ENCODE results near the gene CCL25. TPM values are rescaled to one million over a fixed set of nuclear protein-coding genes. Genes with fewer than 3 reads are reported as not detected.

Gene CCL25
- total RNA-seq, 6 donors from 2014 or later = not detected

- Histone ChIP-seq H3K27me3 (no peaks in the 10 kb centered on the region), H3K9me3 (peaks cover 0 to 11% (median 10%) of the 10 kb centered on the region in 4 donors), H3K4me1 (no peaks in the 10 kb centered on the region), H3K36me3 (no peaks in the 10 kb centered on the region), H3K4me3 (no peak overlapping the region), H3K27ac (no peak overlapping the region)
- WGBS, 2 donors = 90 to 100% methylated on average over 1 of the region's 1 CpG
- no peak for DNase-seq
- ATAC-seq (ENCODE audit: low FRiP score in 2 of 2) = no peak
- TF ChIP-seq, protein P1, sequence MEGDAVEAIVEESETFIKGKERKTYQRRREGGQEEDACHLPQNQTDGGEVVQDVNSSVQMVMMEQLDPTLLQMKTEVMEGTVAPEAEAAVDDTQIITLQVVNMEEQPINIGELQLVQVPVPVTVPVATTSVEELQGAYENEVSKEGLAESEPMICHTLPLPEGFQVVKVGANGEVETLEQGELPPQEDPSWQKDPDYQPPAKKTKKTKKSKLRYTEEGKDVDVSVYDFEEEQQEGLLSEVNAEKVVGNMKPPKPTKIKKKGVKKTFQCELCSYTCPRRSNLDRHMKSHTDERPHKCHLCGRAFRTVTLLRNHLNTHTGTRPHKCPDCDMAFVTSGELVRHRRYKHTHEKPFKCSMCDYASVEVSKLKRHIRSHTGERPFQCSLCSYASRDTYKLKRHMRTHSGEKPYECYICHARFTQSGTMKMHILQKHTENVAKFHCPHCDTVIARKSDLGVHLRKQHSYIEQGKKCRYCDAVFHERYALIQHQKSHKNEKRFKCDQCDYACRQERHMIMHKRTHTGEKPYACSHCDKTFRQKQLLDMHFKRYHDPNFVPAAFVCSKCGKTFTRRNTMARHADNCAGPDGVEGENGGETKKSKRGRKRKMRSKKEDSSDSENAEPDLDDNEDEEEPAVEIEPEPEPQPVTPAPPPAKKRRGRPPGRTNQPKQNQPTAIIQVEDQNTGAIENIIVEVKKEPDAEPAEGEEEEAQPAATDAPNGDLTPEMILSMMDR (IDR thresholded peaks at IDR 0.05) = no peak
- no peak for TF ChIP-seq POLR2AphosphoS5 (IDR thresholded peaks at IDR 0.05)
- no peak for TF ChIP-seq EP300 (IDR thresholded peaks at IDR 0.05)
- no peak for TF ChIP-seq POLR2A (IDR thresholded peaks at IDR 0.05)
Measured at GRCh38 chr19:8074501-8074900, 21.9 kb downstream of the CCL25 start.

DNA sequence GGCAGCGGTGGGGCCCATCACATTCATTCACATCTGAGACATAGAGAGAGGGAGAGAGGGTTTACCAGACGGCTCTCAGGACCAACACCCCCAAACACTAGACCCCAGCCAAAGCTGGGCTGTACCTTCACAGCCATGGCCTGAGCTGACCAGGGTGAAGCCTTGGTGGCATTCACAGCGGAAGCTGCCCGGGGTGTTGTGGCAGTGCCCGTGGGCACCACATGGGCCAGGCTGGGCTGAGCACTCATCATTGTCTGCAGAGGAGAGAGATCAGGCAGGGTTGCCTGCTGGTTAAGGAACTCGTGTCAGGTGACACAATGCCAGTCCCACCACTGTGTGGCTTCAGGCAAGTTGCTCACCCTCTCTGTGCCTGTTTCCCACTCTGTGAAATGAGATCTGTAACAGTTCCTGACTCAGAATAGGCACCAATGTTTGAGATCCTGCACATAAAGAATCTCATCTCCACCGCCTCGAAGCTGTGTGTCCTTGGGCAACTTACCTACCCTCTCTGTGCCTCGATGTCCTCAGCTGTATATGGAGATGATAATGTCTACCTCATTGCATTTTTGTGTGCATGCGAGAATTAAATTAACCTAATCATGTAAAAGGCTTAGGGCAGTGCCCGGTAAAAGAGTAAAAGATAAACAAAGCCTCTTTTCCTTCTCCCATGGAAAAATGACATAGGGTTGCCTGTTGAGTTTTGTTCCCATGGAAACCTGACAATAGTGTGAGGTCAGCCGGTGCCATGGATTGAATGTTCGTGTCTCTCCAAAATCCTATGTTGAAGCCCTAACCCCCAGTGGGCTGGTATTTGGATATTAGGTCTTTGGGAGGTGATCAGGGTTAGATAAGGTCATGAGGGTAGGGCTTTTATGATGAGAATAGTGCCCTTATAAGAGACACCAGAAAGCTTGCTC, 22.9 kb downstream of the CCL25 start:
- H3K9me3 ChIP-seq = peaks cover 0 to 2% (median 1%) of the 10 kb centered on the region in 4 donors
- TF ChIP-seq POLR2A (IDR thresholded peaks at IDR 0.05) = no peak
- 77 to 81% methylated on average over 8 to 13 of the region's 13 CpGs for WGBS, 2 donors
- no peak overlapping the region for H3K4me3 ChIP-seq
- H3K4me1 ChIP-seq = no peaks in the 10 kb centered on the region
- ATAC-seq (ENCODE audit: low FRiP score in 2 of 2) (no peak), DNase-seq (no peak)
- no peaks in the 10 kb centered on the region for H3K36me3 ChIP-seq
- H3K27ac ChIP-seq = no peak overlapping the region
- no peaks in the 10 kb centered on the region for H3K27me3 ChIP-seq

- DNase-seq (no peak), ATAC-seq (ENCODE audit: low FRiP score in 2 of 2) (no peak)
- H3K27ac ChIP-seq = no peak overlapping the region
- H3K36me3 ChIP-seq = no peaks in the 10 kb centered on the region
- TF ChIP-seq POLR2A (IDR thresholded peaks at IDR 0.05) (no peak), POLR2AphosphoS5 (IDR thresholded peaks at IDR 0.05) (no peak), EP300 (IDR thresholded peaks at IDR 0.05) (no peak)
- TF ChIP-seq, protein P1 (IDR thresholded peaks at IDR 0.05) = no peak
- H3K4me1 ChIP-seq = no peaks in the 10 kb centered on the region
- no peaks in the 10 kb centered on the region for H3K9me3 ChIP-seq
- no peak overlapping the region for H3K4me3 ChIP-seq
- H3K27me3 ChIP-seq = no peaks in the 10 kb centered on the region
- 95 to 97% methylated on average over 6 of the region's 6 CpGs for WGBS, 2 donors
Measured at GRCh38 chr19:8079988-8080387, 27.4 kb downstream of the CCL25 start.

DNA sequence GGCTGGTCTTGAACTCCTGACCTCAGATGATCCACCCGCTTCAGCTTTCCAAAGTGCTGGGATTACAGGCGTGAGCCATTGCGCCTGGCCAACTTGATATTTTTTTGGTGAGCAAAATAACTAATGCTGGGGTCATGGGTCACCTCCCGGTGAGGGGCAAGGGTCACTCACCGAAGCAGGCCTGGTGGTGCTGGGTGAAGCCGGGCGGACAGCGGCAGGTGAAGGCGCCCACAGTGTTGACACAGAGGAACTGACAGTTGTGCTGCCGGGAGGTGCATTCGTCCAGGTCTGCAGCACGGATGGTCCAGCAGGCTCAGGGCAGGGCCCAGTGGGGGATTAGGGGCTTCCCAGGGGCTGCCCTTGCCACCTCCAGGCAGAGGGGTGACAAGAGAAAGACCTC, 28.3 kb downstream of the CCL25 start:
- Histone ChIP-seq H3K27ac (no peak overlapping the region), H3K4me3 (no peak overlapping the region), H3K9me3 (no peaks in the 10 kb centered on the region), H3K36me3 (no peaks in the 10 kb centered on the region), H3K27me3 (no peaks in the 10 kb centered on the region), H3K4me1 (peaks cover 0 to 5% (median 0%) of the 10 kb centered on the region in 4 donors)
- no peak for ATAC-seq (ENCODE audit: low FRiP score in 2 of 2)
- DNase-seq = no peak
- no peak for TF ChIP-seq POLR2AphosphoS5 (IDR thresholded peaks at IDR 0.05)
- no peak for TF ChIP-seq POLR2A (IDR thresholded peaks at IDR 0.05)
- TF ChIP-seq EP300 (IDR thresholded peaks at IDR 0.05) = no peak
- TF ChIP-seq, protein P1 (IDR thresholded peaks at IDR 0.05) = no peak
- 81 to 100% methylated on average over 1 to 12 of the region's 12 CpGs for WGBS, 2 donors

GRCh38 chr19:8081569-8082550, 29.3 kb downstream of the CCL25 start:
- no peaks in the 10 kb centered on the region for H3K36me3 ChIP-seq
- no peak for DNase-seq
- peaks cover 0 to 11% (median 0%) of the 10 kb centered on the region in 4 donors for H3K4me1 ChIP-seq
- no peaks in the 10 kb centered on the region for H3K9me3 ChIP-seq
- WGBS, 2 donors = 77 to 84% methylated on average over 11 of the region's 11 CpGs
- no peaks in the 10 kb centered on the region for H3K27me3 ChIP-seq
- no peak overlapping the region for H3K27ac ChIP-seq
- ATAC-seq (ENCODE audit: low FRiP score in 2 of 2) = no peak
- H3K4me3 ChIP-seq = no peak overlapping the region
- TF ChIP-seq POLR2AphosphoS5 (IDR thresholded peaks at IDR 0.05) (no peak), POLR2A (IDR thresholded peaks at IDR 0.05) (no peak), EP300 (IDR thresholded peaks at IDR 0.05) (no peak)
- TF ChIP-seq, protein P1 (IDR thresholded peaks at IDR 0.05) = no peak

Measured in upper lobe of left lung (tissue), 6 donors.